GM19397 (cell line): ENCODE data around the gene KRTAP20-4.

Experiments used
- ATAC-seq: cut with Tn5 transposase; IDR thresholded peaks from one replicate; pipeline ENCODE4 v1.9.1; 2021; ENCODE audit warnings: mild to moderate bottlenecking, moderate library complexity; ENCODE audit not compliant: unreplicated experiment

KRTAP20-4 gene

GRCh38 chr21:30620522-30620921 lies at the start of gene KRTAP20-4:
TSS of gene KRTAP20-4 (plus strand) at chr21:30620627.
- no peak for ATAC-seq

- ATAC-seq, result no peak
Observed at GRCh38 chr21:30577766-30578165, 42.7 kb upstream of the KRTAP20-4 start.

GRCh38 chr21:30579346-30579745 lies 41.1 kb upstream of the KRTAP20-4 start:
- no peak for ATAC-seq

GRCh38 chr21:30580132-30580531 lies 40.3 kb upstream of the KRTAP20-4 start:
- ATAC-seq, result no peak

- ATAC-seq, result no peak
Observed at GRCh38 chr21:30582870-30583269, 37.6 kb upstream of the KRTAP20-4 start.

GRCh38 chr21:30590297-30590696 lies 30.1 kb upstream of the KRTAP20-4 start, which contains the start of gene KRTAP22-2:
TSS of gene KRTAP22-2 (minus strand) at chr21:30590397.
- no peak for ATAC-seq

- ATAC-seq, result no peak
Observed at GRCh38 chr21:30592140-30592539, 28.3 kb upstream of the KRTAP20-4 start, which contains the start of gene KRTAP6-3. TSS of gene KRTAP6-3 (plus strand) at chr21:30592440. CDS start at chr21:30592446, 6 bp downstream.

- ATAC-seq, result no peak
Observed at GRCh38 chr21:30598802-30599201, 21.6 kb upstream of the KRTAP20-4 start, which contains the start of gene KRTAP6-2. TSS of gene KRTAP6-2 (minus strand) at chr21:30598902. CDS start at chr21:30598874, 28 bp downstream.

- no peak for ATAC-seq
Observed at GRCh38 chr21:30600787-30601186, 19.6 kb upstream of the KRTAP20-4 start, which contains the start of gene KRTAP22-1. TSS of gene KRTAP22-1 (plus strand) at chr21:30601087.

- no peak for ATAC-seq
Observed at GRCh38 chr21:30605968-30606367, 14.5 kb upstream of the KRTAP20-4 start.

GRCh38 chr21:30612132-30612531 lies 8.3 kb upstream of the KRTAP20-4 start:
- ATAC-seq, result no peak

GRCh38 chr21:30613836-30614235 lies 6.6 kb upstream of the KRTAP20-4 start, which contains the start of gene KRTAP6-1:
TSS of gene KRTAP6-1 (minus strand) at chr21:30613930. CDS start at chr21:30613904, 26 bp downstream.
- no peak for ATAC-seq

- no peak for ATAC-seq
Observed at GRCh38 chr21:30615199-30615598, 5.2 kb upstream of the KRTAP20-4 start.

- ATAC-seq, result no peak
Observed at GRCh38 chr21:30616125-30616524, 4.3 kb upstream of the KRTAP20-4 start, which contains the start of gene KRTAP20-1. TSS of gene KRTAP20-1 (plus strand) at chr21:30616425. CDS start at chr21:30616455, 30 bp downstream.

GRCh38 chr21:30620080-30620479 lies 347 bp upstream of the KRTAP20-4 start:
- ATAC-seq, result no peak

- no peak for ATAC-seq
Observed at GRCh38 chr21:30623362-30623761, 2.9 kb downstream of the KRTAP20-4 start.

GRCh38 chr21:30625449-30626165 lies 5.2 kb downstream of the KRTAP20-4 start:
- ATAC-seq, result no peak

- no peak for ATAC-seq
Observed at GRCh38 chr21:30628109-30628508, 7.7 kb downstream of the KRTAP20-4 start.

GRCh38 chr21:30629200-30629599 lies 8.8 kb downstream of the KRTAP20-4 start:
- no peak for ATAC-seq

- no peak for ATAC-seq
Observed at GRCh38 chr21:30634906-30635305, 14.5 kb downstream of the KRTAP20-4 start, which contains the start of gene KRTAP20-2. TSS of gene KRTAP20-2 (plus strand) at chr21:30635206. CDS start at chr21:30635264, 58 bp downstream.

GRCh38 chr21:30638686-30639085 lies 18.3 kb downstream of the KRTAP20-4 start:
- ATAC-seq, result no peak

GRCh38 chr21:30642564-30642963 lies 22.1 kb downstream of the KRTAP20-4 start, which contains the start of gene KRTAP20-3:
TSS of gene KRTAP20-3 (plus strand) at chr21:30642864.
- no peak for ATAC-seq
